Measurements from ENCODE around the gene CALY. TPM values are rescaled to one million over a fixed set of nuclear protein-coding genes. Genes with fewer than 3 reads are reported as not detected.

The CALY gene
- not detected for total RNA-seq

GRCh38 chr10:133336577-133337369 lies at the start of gene CALY:
TSS of gene CALY (minus strand) at chr10:133336896. CDS start at chr10:133328989, 7,907 bp downstream.

GRCh38 chr10:133379152-133379800 lies 42.6 kb upstream of the CALY start, which contains the start of gene PAOX:
TSS of gene PAOX (plus strand) at chr10:133379262. CDS start at chr10:133379317, 55 bp downstream.

GRCh38 chr10:133373174-133374090 lies 36.7 kb upstream of the CALY start, which contains the start of gene ECHS1:
TSS of gene ECHS1 (minus strand) at chr10:133373354. CDS start at chr10:133373333, 21 bp downstream.

GRCh38 chr10:133357285-133358161 lies 20.8 kb upstream of the CALY start, which contains the start of gene FUOM:
TSS of gene FUOM (minus strand) at chr10:133358019. CDS start at chr10:133358007, 12 bp downstream.

GRCh38 chr10:133308421-133309099 lies 28.1 kb downstream of the CALY start, which contains the start of the genes TUBGCP2 and ZNF511:
TSS of gene TUBGCP2 (minus strand) at chr10:133308872. CDS start at chr10:133302941, 5,931 bp downstream.
TSS of gene ZNF511 (plus strand) at chr10:133308914. CDS start at chr10:133308944, 30 bp downstream.

GRCh38 chr10:133276435-133277201 lies 60.1 kb downstream of the CALY start, which contains the start of gene ADAM8:
TSS of gene ADAM8 (minus strand) at chr10:133276868. CDS start at chr10:133276817, 51 bp downstream.

Small RNAs within 50 kb of the gene (small RNA-seq; reads per million reads assigned to genes)
- not detected for gene AL360181.4 (ENCODE audit: low replicate concordance)
- not detected for gene BANF1P2 (ENCODE audit: low replicate concordance)
- not detected for gene MIR3944 (ENCODE audit: low replicate concordance)

Other genes with a start within 250 kb of the CALY start
- 1.2 TPM for gene ADGRA1, start 249.0 kb downstream of the CALY start, total RNA-seq
- 8.3 TPM for gene KNDC1, start 176.7 kb downstream of the CALY start, total RNA-seq
- 0.35 TPM for gene UTF1, start 106.7 kb downstream of the CALY start, total RNA-seq
- gene VENTX, start 99.0 kb downstream of the CALY start, total RNA-seq = 0.18 TPM
- gene ADAM8, start 60.0 kb downstream of the CALY start, total RNA-seq = 11.7 TPM
- gene TUBGCP2, start 28.0 kb downstream of the CALY start, total RNA-seq = 62.3 TPM
- gene ZNF511, start 28.0 kb downstream of the CALY start, total RNA-seq = 26.2 TPM
- gene PRAP1, start 10.5 kb upstream of the CALY start, total RNA-seq = 5.0 TPM
- gene FUOM, start 21.1 kb upstream of the CALY start, total RNA-seq = 27.2 TPM
- gene ECHS1, start 36.5 kb upstream of the CALY start, total RNA-seq = 65.7 TPM
- gene PAOX, start 42.4 kb upstream of the CALY start, total RNA-seq = 7.6 TPM
- gene MTG1, start 57.3 kb upstream of the CALY start, total RNA-seq = 46.5 TPM
- 1.7 TPM for gene SPRN, start 87.7 kb upstream of the CALY start, total RNA-seq
- 4.5 TPM for gene SCART1, start 117.0 kb upstream of the CALY start, total RNA-seq
- gene CYP2E1, start 190.5 kb upstream of the CALY start, total RNA-seq = 1.4 TPM
- gene SYCE1, start 228.7 kb upstream of the CALY start, total RNA-seq = not detected

Measured in metanephros (tissue), 2 donors.